GM12865 (cell line): ENCODE measurements around the gene PCDHAC2.

Experiments
- DNase-seq: peaks from one replicate; pipeline ENCODE4 v3.0.0; 2010; ENCODE audit warnings: low read depth
- H3K4me3 ChIP-seq: 2 replicates; pipeline ENCODE4 v1.5.1; 2011; ENCODE audit warnings: mild to moderate bottlenecking, low read depth, low read length, control low read depth
- TF ChIP-seq, protein P1 (sequence below): IDR thresholded peaks from 2 replicates; pipeline ENCODE4 v1.5.1; 2011; ENCODE audit warnings: low read length, control low read depth, low read depth, inconsistent platforms; ENCODE audit not compliant: insufficient read depth; ENCODE audit errors: missing control alignments

PCDHAC2 gene

DNA sequence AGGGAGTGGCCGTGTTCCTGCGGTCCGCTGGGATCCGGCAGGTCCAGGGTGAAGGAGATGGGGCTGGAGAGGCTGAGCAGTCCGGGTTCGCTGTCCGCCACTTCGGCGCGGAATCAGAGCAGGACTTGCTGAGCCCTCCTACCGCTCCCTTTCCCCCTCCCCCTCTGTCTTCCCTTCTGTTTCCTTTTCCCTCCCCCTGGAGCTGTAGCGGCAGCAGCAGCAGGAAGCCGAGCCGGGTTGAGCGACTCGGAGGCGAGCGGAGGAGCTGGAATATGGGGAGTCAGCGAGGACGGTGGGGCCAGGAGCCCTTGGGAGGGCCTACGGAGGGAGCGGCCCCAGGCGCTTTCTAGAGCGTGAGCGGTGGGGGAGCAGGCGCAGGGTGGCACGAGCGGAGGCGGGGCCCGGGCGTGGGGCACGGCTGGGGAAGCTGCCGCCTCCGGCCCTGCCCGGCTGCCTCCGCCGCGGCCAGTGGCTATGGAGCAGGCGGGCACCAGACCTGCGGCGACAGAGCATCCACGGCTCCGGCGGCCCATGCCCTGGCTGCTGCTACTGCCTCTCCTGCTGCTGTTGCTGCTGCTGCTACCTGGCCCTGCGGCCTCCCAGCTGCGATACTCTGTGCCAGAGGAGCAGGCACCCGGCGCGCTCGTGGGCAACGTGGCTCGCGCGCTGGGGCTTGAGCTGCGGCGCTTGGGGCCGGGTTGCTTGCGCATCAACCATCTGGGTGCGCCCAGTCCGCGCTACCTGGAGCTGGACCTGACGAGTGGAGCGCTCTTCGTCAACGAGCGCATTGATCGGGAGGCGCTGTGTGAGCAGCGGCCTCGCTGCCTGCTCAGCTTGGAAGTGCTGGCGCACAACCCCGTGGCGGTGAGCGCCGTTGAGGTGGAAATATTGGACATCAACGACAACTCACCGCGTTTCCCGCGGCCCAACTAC is at the start of gene PCDHAC2:
Gene PCDHAC2, plus strand, starts transcription at position 184 of the 933 bp plus-strand sequence. Its CDS starts 291 bp downstream, at position 475.
- no peak for DNase-seq
- TF ChIP-seq, protein P1, sequence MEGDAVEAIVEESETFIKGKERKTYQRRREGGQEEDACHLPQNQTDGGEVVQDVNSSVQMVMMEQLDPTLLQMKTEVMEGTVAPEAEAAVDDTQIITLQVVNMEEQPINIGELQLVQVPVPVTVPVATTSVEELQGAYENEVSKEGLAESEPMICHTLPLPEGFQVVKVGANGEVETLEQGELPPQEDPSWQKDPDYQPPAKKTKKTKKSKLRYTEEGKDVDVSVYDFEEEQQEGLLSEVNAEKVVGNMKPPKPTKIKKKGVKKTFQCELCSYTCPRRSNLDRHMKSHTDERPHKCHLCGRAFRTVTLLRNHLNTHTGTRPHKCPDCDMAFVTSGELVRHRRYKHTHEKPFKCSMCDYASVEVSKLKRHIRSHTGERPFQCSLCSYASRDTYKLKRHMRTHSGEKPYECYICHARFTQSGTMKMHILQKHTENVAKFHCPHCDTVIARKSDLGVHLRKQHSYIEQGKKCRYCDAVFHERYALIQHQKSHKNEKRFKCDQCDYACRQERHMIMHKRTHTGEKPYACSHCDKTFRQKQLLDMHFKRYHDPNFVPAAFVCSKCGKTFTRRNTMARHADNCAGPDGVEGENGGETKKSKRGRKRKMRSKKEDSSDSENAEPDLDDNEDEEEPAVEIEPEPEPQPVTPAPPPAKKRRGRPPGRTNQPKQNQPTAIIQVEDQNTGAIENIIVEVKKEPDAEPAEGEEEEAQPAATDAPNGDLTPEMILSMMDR, result no peak
- H3K4me3 ChIP-seq, result no peak within 1 kb of the TSS

DNA sequence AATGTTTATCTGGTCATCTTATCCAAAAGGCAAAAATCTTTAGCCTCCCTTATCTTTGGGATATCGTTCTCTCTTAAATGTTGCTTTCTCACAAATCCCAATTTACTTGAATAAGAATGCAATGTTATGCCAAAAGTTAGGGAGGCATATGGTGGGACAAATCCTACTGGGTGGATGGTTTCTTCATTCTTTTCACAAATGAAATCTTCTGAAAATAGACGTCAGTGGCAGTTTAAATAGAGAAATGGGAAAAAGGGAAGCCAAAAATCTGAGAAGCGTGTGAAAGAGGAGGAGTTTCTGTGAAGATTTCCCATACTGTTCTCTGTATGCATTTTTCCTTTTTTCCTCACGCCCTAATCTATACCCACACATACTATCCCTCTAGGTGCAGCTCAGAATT is 42.7 kb upstream of the PCDHAC2 start:
- no peak overlapping the region for H3K4me3 ChIP-seq
- DNase-seq, result no peak
- TF ChIP-seq, protein P1, result no peak

- DNase-seq, result no peak
- no peak within 1 kb of the TSS for H3K4me3 ChIP-seq
- TF ChIP-seq, protein P1, result no peak
These were observed 40.4 kb upstream of the PCDHAC2 start, which contains the start of gene PCDHAC1 for GRCh38 chr5:140925806-140926442. Gene PCDHAC1 (plus strand): TSS chr5:140926299. CDS start chr5:140926893, 594 bp downstream.

GRCh38 chr5:140926443-140927227 is 39.6 kb upstream of the PCDHAC2 start:
- H3K4me3 ChIP-seq, result no peak overlapping the region
- no peak for DNase-seq
- TF ChIP-seq, protein P1, result no peak

GRCh38 chr5:140927228-140927573 is 39.1 kb upstream of the PCDHAC2 start:
- TF ChIP-seq, protein P1, result no peak
- no peak overlapping the region for H3K4me3 ChIP-seq
- no peak for DNase-seq

DNA sequence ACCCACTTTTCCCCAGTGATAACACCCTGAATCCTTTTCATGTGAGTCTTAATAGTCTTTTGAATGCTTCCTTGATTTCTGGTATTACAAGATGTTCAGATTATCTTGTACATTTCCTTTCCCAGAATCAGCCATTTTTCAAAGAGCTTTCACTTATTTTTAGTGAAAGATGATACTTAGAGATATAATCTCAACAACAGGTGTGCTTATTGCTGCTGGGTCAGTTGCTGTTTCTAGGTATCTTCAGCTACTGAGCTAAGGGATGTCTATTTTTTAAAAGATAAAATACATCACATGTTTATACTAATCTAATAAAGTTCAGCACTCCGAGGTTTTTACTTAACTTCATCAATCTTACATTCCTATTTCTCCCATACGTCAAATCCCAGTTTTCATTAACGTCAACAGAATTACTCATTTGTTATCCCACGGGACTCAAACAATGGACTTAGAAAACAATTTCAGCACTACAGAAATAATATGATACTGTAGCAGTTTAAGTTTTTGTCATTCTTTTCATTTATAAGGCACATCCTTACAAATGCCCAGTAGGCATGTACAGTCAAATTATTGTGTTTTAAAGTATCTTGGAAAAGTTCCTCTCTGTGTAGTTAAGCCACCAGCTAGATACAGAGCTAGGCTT is 31.2 kb upstream of the PCDHAC2 start:
- TF ChIP-seq, protein P1, result no peak
- H3K4me3 ChIP-seq, result no peak overlapping the region
- DNase-seq, result no peak
